Measurements from ENCODE around the gene EIF4G3.

DNA sequence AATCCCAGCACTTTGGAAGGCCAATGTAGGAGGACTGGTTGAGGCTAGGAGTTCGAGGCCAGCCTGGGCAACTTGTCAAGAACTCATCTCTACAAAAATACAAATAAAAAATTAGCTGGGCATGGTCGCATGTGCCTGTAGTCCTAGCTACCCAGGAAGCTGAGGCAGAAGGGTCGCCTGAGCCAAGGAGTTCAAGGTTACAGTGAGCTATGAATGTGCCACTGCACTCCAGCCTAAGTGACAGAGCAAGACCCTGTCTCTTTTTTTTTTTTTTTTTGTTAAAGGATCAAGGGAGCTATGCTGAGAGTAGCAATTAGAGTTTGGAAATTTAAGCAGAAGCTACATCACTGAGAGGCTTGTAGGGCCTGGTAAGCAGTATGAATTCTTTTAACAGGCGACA lies 70.9 kb downstream of the EIF4G3 start:
- TF ChIP-seq ZNF224 (CRISPR knock-in tag; IDR thresholded peaks at IDR 0.05) (no peak), EGR1 (conservative IDR thresholded peaks at IDR 0.05) (no peak), ESRRA (IDR thresholded peaks at IDR 0.05; ENCODE audit: borderline replicate concordance, low read depth) (no peak), ZNF592 (IDR thresholded peaks at IDR 0.05) (no peak), POLR2A (conservative IDR thresholded peaks at IDR 0.05) (no peak), POLR2AphosphoS5 (IDR thresholded peaks at IDR 0.05; ENCODE audit: control insufficient read depth, insufficient read depth, low read depth, low read length) (no peak), TCF3 (CRISPR knock-in tag; IDR thresholded peaks at IDR 0.05) (no peak), ELF4 (CRISPR knock-in tag; IDR thresholded peaks at IDR 0.05) (no peak), ZNF146 (CRISPR knock-in tag; IDR thresholded peaks at IDR 0.05; ENCODE audit: unreplicated experiment) (no peak)
- TF ChIP-seq, protein P1, sequence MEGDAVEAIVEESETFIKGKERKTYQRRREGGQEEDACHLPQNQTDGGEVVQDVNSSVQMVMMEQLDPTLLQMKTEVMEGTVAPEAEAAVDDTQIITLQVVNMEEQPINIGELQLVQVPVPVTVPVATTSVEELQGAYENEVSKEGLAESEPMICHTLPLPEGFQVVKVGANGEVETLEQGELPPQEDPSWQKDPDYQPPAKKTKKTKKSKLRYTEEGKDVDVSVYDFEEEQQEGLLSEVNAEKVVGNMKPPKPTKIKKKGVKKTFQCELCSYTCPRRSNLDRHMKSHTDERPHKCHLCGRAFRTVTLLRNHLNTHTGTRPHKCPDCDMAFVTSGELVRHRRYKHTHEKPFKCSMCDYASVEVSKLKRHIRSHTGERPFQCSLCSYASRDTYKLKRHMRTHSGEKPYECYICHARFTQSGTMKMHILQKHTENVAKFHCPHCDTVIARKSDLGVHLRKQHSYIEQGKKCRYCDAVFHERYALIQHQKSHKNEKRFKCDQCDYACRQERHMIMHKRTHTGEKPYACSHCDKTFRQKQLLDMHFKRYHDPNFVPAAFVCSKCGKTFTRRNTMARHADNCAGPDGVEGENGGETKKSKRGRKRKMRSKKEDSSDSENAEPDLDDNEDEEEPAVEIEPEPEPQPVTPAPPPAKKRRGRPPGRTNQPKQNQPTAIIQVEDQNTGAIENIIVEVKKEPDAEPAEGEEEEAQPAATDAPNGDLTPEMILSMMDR (IDR thresholded peaks at IDR 0.05 in 2 of 3, conservative IDR thresholded peaks at IDR 0.05 in 1 of 3; ENCODE audit: insufficient read depth in 2 of 3, low read depth in 1 of 3, low read length in 3 of 3), result no peak

Measured in K562 (cell line).